GM21528 (cell line): ENCODE data around the gene CHN1.

Experiments used
- ATAC-seq: cut with Tn5 transposase; IDR thresholded peaks from one replicate; pipeline ENCODE4 v1.9.1; 2021; ENCODE audit warnings: mild to moderate bottlenecking, moderate library complexity; ENCODE audit not compliant: unreplicated experiment, low FRiP score

The CHN1 gene

GRCh38 chr2:175011505-175011904, 6.3 kb upstream of the CHN1 start:
- no peak for ATAC-seq

GRCh38 chr2:175010848-175011254, 5.7 kb upstream of the CHN1 start:
- ATAC-seq: no peak

GRCh38 chr2:175009917-175010621, 4.9 kb upstream of the CHN1 start:
- ATAC-seq: no peak

GRCh38 chr2:175008801-175009495, 3.8 kb upstream of the CHN1 start:
- ATAC-seq: no peak

- ATAC-seq: no peak
Measured at GRCh38 chr2:175008009-175008408, 2.8 kb upstream of the CHN1 start.

GRCh38 chr2:175007510-175007909, 2.3 kb upstream of the CHN1 start:
- no peak for ATAC-seq

GRCh38 chr2:175006281-175006680, 1.1 kb upstream of the CHN1 start:
- ATAC-seq: no peak

GRCh38 chr2:175005733-175006264, 618 bp upstream of the CHN1 start:
- ATAC-seq: no peak

- ATAC-seq: peak; percentile 34
Measured at GRCh38 chr2:175004730-175004979, 526 bp downstream of the CHN1 start.

GRCh38 chr2:175003875-175004729, 1.1 kb downstream of the CHN1 start:
- ATAC-seq: no peak

- ATAC-seq: no peak
Measured at GRCh38 chr2:175002547-175003274, 2.5 kb downstream of the CHN1 start.

GRCh38 chr2:175001566-175001965, 3.6 kb downstream of the CHN1 start:
- ATAC-seq: no peak

- ATAC-seq: no peak
Measured at GRCh38 chr2:174997110-174997509, 8.1 kb downstream of the CHN1 start.

GRCh38 chr2:174996622-174997021, 8.6 kb downstream of the CHN1 start:
- no peak for ATAC-seq

GRCh38 chr2:174994381-174994780, 10.8 kb downstream of the CHN1 start:
- no peak for ATAC-seq

GRCh38 chr2:174992886-174993285, 12.3 kb downstream of the CHN1 start:
- ATAC-seq: no peak

GRCh38 chr2:174985614-174986013, 19.6 kb downstream of the CHN1 start:
- ATAC-seq: no peak

- ATAC-seq: no peak
Measured at GRCh38 chr2:174984561-174984960, 20.6 kb downstream of the CHN1 start.

- ATAC-seq: no peak
Measured at GRCh38 chr2:174981331-174981730, 23.9 kb downstream of the CHN1 start.

- no peak for ATAC-seq
Measured at GRCh38 chr2:174979996-174980395, 25.2 kb downstream of the CHN1 start.

GRCh38 chr2:174977364-174977763, 27.8 kb downstream of the CHN1 start:
- ATAC-seq: no peak
